Hindlimb muscle (tissue), 1 donor: ENCODE measurements around the gene CCDC87. TPM values are rescaled to one million over a fixed set of nuclear protein-coding genes. Genes with fewer than 3 reads are reported as not detected.
A peak's percentile ranks its signal among the peaks of the same experiment; 100 is the strongest.

Experiments
- DNase-seq: peaks from one replicate; pipeline ENCODE4 v3.0.0-alpha.2; 2013
- polyA plus RNA-seq: library from polyadenylated mRNA; unstranded; fragments of 120-200 nt; gene quantifications from one replicate; pipeline ENCODE4 v1.2.1, GENCODE V29; 2013; ENCODE audit not compliant: insufficient read length

CCDC87 gene
- polyA plus RNA-seq, 1 donor = 0.25 TPM

- no peak for DNase-seq
These were observed 22.0 kb downstream of the CCDC87 start for GRCh38 chr11:66570850-66571180.

GRCh38 chr11:66570079-66570849 lies 22.6 kb downstream of the CCDC87 start:
- DNase-seq = no peak

GRCh38 chr11:66569076-66569475 lies 23.8 kb downstream of the CCDC87 start:
- no peak for DNase-seq

- DNase-seq = peak; percentile 78
These were observed 24.5 kb downstream of the CCDC87 start, which contains the start of gene CTSF for GRCh38 chr11:66568124-66568916. Gene CTSF, minus strand, starts transcription at chr11:66568606. Its CDS starts 120 bp downstream, at chr11:66568486.

GRCh38 chr11:66567787-66568123 lies 25.1 kb downstream of the CCDC87 start:
- no peak for DNase-seq

- no peak for DNase-seq
These were observed 26.6 kb downstream of the CCDC87 start for GRCh38 chr11:66566221-66566620.

- no peak for DNase-seq
These were observed 27.9 kb downstream of the CCDC87 start for GRCh38 chr11:66564984-66565383.

GRCh38 chr11:66564538-66564937 lies 28.3 kb downstream of the CCDC87 start:
- DNase-seq = no peak

GRCh38 chr11:66563832-66564231 lies 29.0 kb downstream of the CCDC87 start:
- no peak for DNase-seq

- no peak for DNase-seq
These were observed 29.8 kb downstream of the CCDC87 start for GRCh38 chr11:66562907-66563583.

- no peak for DNase-seq
These were observed 30.6 kb downstream of the CCDC87 start for GRCh38 chr11:66562275-66562674.

- DNase-seq = no peak
These were observed 31.0 kb downstream of the CCDC87 start for GRCh38 chr11:66561975-66562248.

GRCh38 chr11:66561178-66561974 lies 31.5 kb downstream of the CCDC87 start:
- DNase-seq = no peak

GRCh38 chr11:66559866-66560676 lies 32.8 kb downstream of the CCDC87 start:
- no peak for DNase-seq

- DNase-seq = no peak
These were observed 33.6 kb downstream of the CCDC87 start for GRCh38 chr11:66559142-66559865.

- no peak for DNase-seq
These were observed 35.0 kb downstream of the CCDC87 start for GRCh38 chr11:66557733-66558326.

- DNase-seq = no peak
These were observed 36.8 kb downstream of the CCDC87 start for GRCh38 chr11:66556086-66556485.

- DNase-seq = no peak
These were observed 37.4 kb downstream of the CCDC87 start for GRCh38 chr11:66555416-66555815.

GRCh38 chr11:66554602-66555001 lies 38.3 kb downstream of the CCDC87 start:
- DNase-seq = no peak

- no peak for DNase-seq
These were observed 42.0 kb downstream of the CCDC87 start for GRCh38 chr11:66550887-66551286.

GRCh38 chr11:66549696-66550095 lies 43.2 kb downstream of the CCDC87 start:
- DNase-seq = no peak
